Measurements from ENCODE around the gene DMTF1.
"Not testable (repeated sequence)": the region's sequence is repeated elsewhere in the genome, so short reads cannot be mapped to it uniquely, and the experiment has no call there.

The DMTF1 gene

GRCh38 chr7:87152112-87152896 lies at the start of gene DMTF1:
TSS of gene DMTF1 (plus strand) at chr7:87152453. CDS start at chr7:87164942, 12,489 bp downstream.
- peak; percentile 72 for DNase-seq

- DNase-seq = no peak
Observed at GRCh38 chr7:87105401-87105800, 46.9 kb upstream of the DMTF1 start.

GRCh38 chr7:87106974-87107612 lies 45.2 kb upstream of the DMTF1 start:
- DNase-seq = no peak

GRCh38 chr7:87107949-87108776 lies 44.1 kb upstream of the DMTF1 start:
- DNase-seq = no peak

- no peak for DNase-seq
Observed at GRCh38 chr7:87110778-87111177, 41.5 kb upstream of the DMTF1 start.

GRCh38 chr7:87111877-87112276 lies 40.4 kb upstream of the DMTF1 start:
- DNase-seq = no peak

GRCh38 chr7:87113077-87113476 lies 39.2 kb upstream of the DMTF1 start:
- DNase-seq = no peak

- not testable (repeated sequence) for DNase-seq
Observed at GRCh38 chr7:87113904-87114303, 38.3 kb upstream of the DMTF1 start.

- DNase-seq = not testable (repeated sequence)
Observed at GRCh38 chr7:87115772-87116171, 36.5 kb upstream of the DMTF1 start.

- no peak for DNase-seq
Observed at GRCh38 chr7:87116315-87116714, 35.9 kb upstream of the DMTF1 start.

GRCh38 chr7:87119581-87119980 lies 32.7 kb upstream of the DMTF1 start:
- DNase-seq = no peak

GRCh38 chr7:87123105-87123504 lies 29.1 kb upstream of the DMTF1 start:
- no peak for DNase-seq

- no peak for DNase-seq
Observed at GRCh38 chr7:87127019-87127418, 25.2 kb upstream of the DMTF1 start.

GRCh38 chr7:87128861-87129267 lies 23.4 kb upstream of the DMTF1 start:
- DNase-seq = no peak

- no peak for DNase-seq
Observed at GRCh38 chr7:87129332-87129731, 22.9 kb upstream of the DMTF1 start.

GRCh38 chr7:87129848-87130247 lies 22.4 kb upstream of the DMTF1 start:
- no peak for DNase-seq

- no peak for DNase-seq
Observed at GRCh38 chr7:87131771-87132170, 20.5 kb upstream of the DMTF1 start.

GRCh38 chr7:87137271-87137670 lies 15.0 kb upstream of the DMTF1 start:
- no peak for DNase-seq

- no peak for DNase-seq
Observed at GRCh38 chr7:87139514-87139913, 12.7 kb upstream of the DMTF1 start.

GRCh38 chr7:87140271-87140748 lies 11.9 kb upstream of the DMTF1 start:
- DNase-seq = no peak

- no peak for DNase-seq
Observed at GRCh38 chr7:87144173-87144657, 8.0 kb upstream of the DMTF1 start.

GRCh38 chr7:87146740-87147386 lies 5.4 kb upstream of the DMTF1 start:
- DNase-seq = no peak

- DNase-seq = no peak
Observed at GRCh38 chr7:87147500-87147899, 4.8 kb upstream of the DMTF1 start.

Measured in NCI-H510A (cell line).